GM12891 (cell line): ENCODE data around the gene TECTA.

Source experiments
- POLR2A ChIP-seq: IDR thresholded peaks from 2 replicates; pipeline ENCODE4 v1.6.1; 2011; ENCODE audit warnings: low read depth, low read length, control low read depth
- POLR2AphosphoS5 ChIP-seq: IDR thresholded peaks from 2 replicates; pipeline ENCODE4 v1.6.1; 2011; ENCODE audit warnings: low read depth, low read length, control low read depth
- SPI1 ChIP-seq: IDR thresholded peaks from 2 replicates; pipeline ENCODE4 v1.6.1; 2011; ENCODE audit warnings: low read depth, low read length, control low read depth

- TF ChIP-seq POLR2AphosphoS5 (no peak), POLR2A (no peak), SPI1 (no peak)
Observed at GRCh38 chr11:121063728-121064127, 37.3 kb upstream of the TECTA start.
